Panc1 (cell line): Measurements from ENCODE around the gene ZNF79. TPM values are rescaled to one million over a fixed set of nuclear protein-coding genes. Genes with fewer than 3 reads are reported as not detected.

ENCODE experiments used
- ATAC-seq: fragments of 200-7000 bp; cut with Tn5 transposase; 2 replicates; pipeline ENCODE4 v1.9.1; 2020; ENCODE audit warnings: mild to moderate bottlenecking, moderate library complexity
- BruUV-seq: library from RNA; stranded (reverse); fragments of 400-500 nt; replicated peaks from 2 replicates; lab custom pipeline; 2021; lab: Mats Ljungman, UMichigan
- CTCF ChIA-PET: fragments of 300-600 bp; sonication (Branson Sonifier 250); formaldehyde crosslinking; loops from one replicate; lab custom pipeline; 2022; ENCODE audit warnings: antibody characterized with exemption; lab: Charles Lee
- POLR2A ChIA-PET: fragments of 300-600 bp; sonication (Branson Sonifier 250); formaldehyde crosslinking; loops from one replicate; lab custom pipeline; 2022; ENCODE audit warnings: antibody characterized with exemption; lab: Charles Lee
- DNase-seq: peaks from one replicate; pipeline ENCODE4 v3.0.0-alpha.2; 2010; ENCODE audit warnings: low read depth, low spot score
- H3K27ac ChIP-seq: 2 replicates; pipeline ENCODE4 v1.5.1; 2011; ENCODE audit warnings: mild to moderate bottlenecking, low read length, inconsistent platforms
- H3K27me3 ChIP-seq: fragments of 200-500 bp; sonication (Bioruptor generic); 2 replicates; pipeline ENCODE4 v1.6.0; 2014; ENCODE audit warnings: low read length, inconsistent platforms; ENCODE audit not compliant: control insufficient read depth, insufficient read depth
- H3K36me3 ChIP-seq: fragments of 200-500 bp; sonication (Bioruptor generic); 2 replicates; pipeline ENCODE4 v1.5.1; 2014; ENCODE audit warnings: inconsistent platforms, mild to moderate bottlenecking, low read length, moderate library complexity; ENCODE audit not compliant: control insufficient read depth, insufficient read depth
- H3K4me1 ChIP-seq: 2 replicates; pipeline ENCODE4 v1.5.1; 2011; ENCODE audit warnings: inconsistent platforms, mild to moderate bottlenecking, low read length, moderate library complexity; ENCODE audit not compliant: control insufficient read depth, insufficient read depth
- H3K4me3 ChIP-seq, 2 experiments: 2 replicates each; pipeline ENCODE4 v1.5.1; 2011 to 2012; ENCODE audit warnings: low read depth in 2 of 2, low read length in 2 of 2, mild to moderate bottlenecking in 2 of 2, inconsistent platforms in 1 of 2, moderate library complexity in 1 of 2
- H3K9me3 ChIP-seq: fragments of 200-500 bp; sonication (Bioruptor generic); 2 replicates; pipeline ENCODE4 v1.5.1; 2014; ENCODE audit warnings: low read depth, mild to moderate bottlenecking, inconsistent platforms, low read length, moderate library complexity; ENCODE audit not compliant: control insufficient read depth, insufficient read depth
- CTCF ChIP-seq: fragments of 450-650 bp; IDR thresholded peaks from 2 replicates; pipeline ENCODE4 v1.5.1; 2017; ENCODE audit warnings: mild to moderate bottlenecking
- POLR2AphosphoS5 ChIP-seq: IDR thresholded peaks from 2 replicates; pipeline ENCODE4 v1.6.1; 2012; ENCODE audit warnings: mild to moderate bottlenecking, low read depth, low read length, moderate library complexity
- REST ChIP-seq, 2 experiments: IDR thresholded peaks; 2 replicates each; pipeline ENCODE4 v1.6.1; 2011 to 2012; ENCODE audit warnings: low read depth in 2 of 2, control low read depth in 1 of 2, low read length in 1 of 2, mild to moderate bottlenecking in 1 of 2, moderate library complexity in 1 of 2; ENCODE audit not compliant: insufficient read depth in 1 of 2
- SIN3A ChIP-seq: IDR thresholded peaks from 2 replicates; pipeline ENCODE4 v1.6.1; 2012; ENCODE audit warnings: low read depth, mild to moderate bottlenecking, low read length, moderate library complexity, borderline replicate concordance; ENCODE audit not compliant: insufficient read depth
- TCF7L2 ChIP-seq: IDR thresholded peaks from 2 replicates; pipeline ENCODE4 v1.6.1; 2011; ENCODE audit warnings: mild to moderate bottlenecking, low read depth, low read length, inconsistent platforms
- in situ Hi-C: cut with HindIII; loops from 2 replicates; pipeline ENCODE4 v1.10.0; 2016; ENCODE audit warnings: low sequenced_read_pairs, low pct_unique_long_range_greater_than_20kb
- intact Hi-C: fragments of 100-400 bp; cut with micrococcal nuclease; formaldehyde crosslinking; loops from one replicate; pipeline ENCODE4 v1.10.0; 2022; ENCODE audit not compliant: unreplicated experiment
- total RNA-seq: library from RNA; stranded (reverse); gene quantifications from one replicate; pipeline ENCODE4 v1.2.1, GENCODE V29; 2021; ENCODE audit not compliant: unreplicated experiment

ZNF79 gene
- total RNA-seq, 1 experiment from 2014 or later: 5.4 TPM

- Histone ChIP-seq H3K9me3 (no peaks in the 10 kb centered on the region), H3K36me3 (no peaks in the 10 kb centered on the region), H3K4me3 (no peak overlapping the region), H3K27me3 (no peaks in the 10 kb centered on the region), H3K27ac (no peak overlapping the region), H3K4me1 (peaks cover 10% of the 10 kb centered on the region)
- intact Hi-C loops: no loop called here
- TF ChIP-seq TCF7L2 (no peak), REST (IDR thresholded peaks at IDR 0.05; ENCODE audit: insufficient read depth in 1 of 2, low read depth in 2 of 2, low read length in 1 of 2) (no peak), SIN3A (no peak), CTCF (no peak), POLR2AphosphoS5 (no peak)
- DNase-seq: no peak
- in situ Hi-C loops: no loop called here
- ChIA-PET CTCF (no interaction called here), POLR2A (no interaction called here)
- BruUV-seq: no TSS peak
- ATAC-seq: no peak
Measured at GRCh38 chr9:127411122-127411521, 13.1 kb upstream of the ZNF79 start.

DNA sequence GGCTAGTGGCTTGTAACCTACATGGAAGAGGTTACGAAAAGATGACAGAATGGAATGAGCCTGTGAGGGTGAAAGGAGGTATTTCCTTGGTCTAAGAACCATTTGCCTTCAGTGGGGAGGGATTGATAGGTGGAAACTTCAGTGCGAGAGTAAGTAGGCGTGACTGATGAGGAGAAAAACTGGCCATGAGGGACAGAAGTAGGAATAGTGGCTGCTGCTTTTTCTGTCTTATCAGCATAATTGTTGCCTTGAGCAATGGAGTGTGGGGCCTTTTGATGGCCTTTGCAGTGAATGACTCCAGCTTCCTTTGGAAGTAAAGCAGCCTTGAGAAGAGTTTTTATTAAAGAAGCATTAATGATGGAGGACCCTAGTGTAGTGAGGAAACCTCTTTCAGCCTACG lies 9.0 kb upstream of the ZNF79 start:
- TF ChIP-seq CTCF (no peak), REST (IDR thresholded peaks at IDR 0.05; ENCODE audit: insufficient read depth in 1 of 2, low read depth in 2 of 2, low read length in 1 of 2) (no peak), SIN3A (no peak), POLR2AphosphoS5 (no peak), TCF7L2 (no peak)
- H3K9me3 ChIP-seq: no peaks in the 10 kb centered on the region
- in situ Hi-C loops (no loop called here), intact Hi-C loops (no loop called here)
- H3K4me1 ChIP-seq: peaks cover 9% of the 10 kb centered on the region
- ChIA-PET CTCF (no interaction called here), POLR2A (no interaction called here)
- no peak overlapping the region for H3K4me3 ChIP-seq
- BruUV-seq: no TSS peak
- no peaks in the 10 kb centered on the region for H3K27me3 ChIP-seq
- H3K27ac ChIP-seq: no peak overlapping the region
- no peaks in the 10 kb centered on the region for H3K36me3 ChIP-seq
- no peak for DNase-seq
- no peak for ATAC-seq
